ENCODE results near the gene ZNF407.

DNA sequence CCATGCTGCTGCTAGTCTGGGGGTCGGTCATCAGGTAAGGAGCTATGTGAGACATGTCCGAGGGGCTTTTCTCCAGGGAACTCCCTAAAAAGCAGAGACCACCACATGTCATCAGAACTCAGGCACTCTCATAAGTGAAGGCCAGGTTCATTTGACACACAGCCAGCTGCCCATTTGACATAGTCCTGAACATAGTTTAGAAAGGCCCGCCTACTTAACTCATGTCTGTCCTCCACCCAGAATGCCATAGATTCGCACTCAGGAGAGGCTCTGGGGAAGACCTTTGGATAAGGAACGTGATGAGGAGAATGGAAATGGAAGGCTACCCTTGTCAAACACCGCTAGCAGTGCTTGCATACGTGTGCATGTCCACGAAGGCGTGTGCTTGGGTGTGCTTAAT lies 454.1 kb downstream of the ZNF407 start:
- TF ChIP-seq, protein P1, sequence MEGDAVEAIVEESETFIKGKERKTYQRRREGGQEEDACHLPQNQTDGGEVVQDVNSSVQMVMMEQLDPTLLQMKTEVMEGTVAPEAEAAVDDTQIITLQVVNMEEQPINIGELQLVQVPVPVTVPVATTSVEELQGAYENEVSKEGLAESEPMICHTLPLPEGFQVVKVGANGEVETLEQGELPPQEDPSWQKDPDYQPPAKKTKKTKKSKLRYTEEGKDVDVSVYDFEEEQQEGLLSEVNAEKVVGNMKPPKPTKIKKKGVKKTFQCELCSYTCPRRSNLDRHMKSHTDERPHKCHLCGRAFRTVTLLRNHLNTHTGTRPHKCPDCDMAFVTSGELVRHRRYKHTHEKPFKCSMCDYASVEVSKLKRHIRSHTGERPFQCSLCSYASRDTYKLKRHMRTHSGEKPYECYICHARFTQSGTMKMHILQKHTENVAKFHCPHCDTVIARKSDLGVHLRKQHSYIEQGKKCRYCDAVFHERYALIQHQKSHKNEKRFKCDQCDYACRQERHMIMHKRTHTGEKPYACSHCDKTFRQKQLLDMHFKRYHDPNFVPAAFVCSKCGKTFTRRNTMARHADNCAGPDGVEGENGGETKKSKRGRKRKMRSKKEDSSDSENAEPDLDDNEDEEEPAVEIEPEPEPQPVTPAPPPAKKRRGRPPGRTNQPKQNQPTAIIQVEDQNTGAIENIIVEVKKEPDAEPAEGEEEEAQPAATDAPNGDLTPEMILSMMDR (IDR thresholded peaks at IDR 0.05 in 2 of 3, conservative IDR thresholded peaks at IDR 0.05 in 1 of 3; ENCODE audit: borderline replicate concordance in 1 of 3, insufficient read depth in 1 of 3, low read depth in 2 of 3, low read length in 2 of 3) = no peak
- TF ChIP-seq TCF7L2 (IDR thresholded peaks at IDR 0.05; ENCODE audit: borderline replicate concordance, extremely low read depth, insufficient read depth, insufficient read length) = no peak
- no peak for TF ChIP-seq REST (IDR thresholded peaks at IDR 0.05; ENCODE audit: low read depth)
- no peak for TF ChIP-seq ZFX (IDR thresholded peaks at IDR 0.05)
- no peak for TF ChIP-seq ZBTB33 (IDR thresholded peaks at IDR 0.05; ENCODE audit: extremely low read depth, insufficient replicate concordance, low read length)
